Head of caudate nucleus (tissue), 42 donors: ENCODE results near the gene GRID1.

ENCODE experiments used
- DNase-seq, 42 donors: peaks; one replicate each; pipeline versions ENCODE4 v3.0.0 to v3.0.0-alpha.2; 2020 to 2021; ENCODE audit warnings: mixed read lengths in 7 of 42
- intact Hi-C: fragments of 100-400 bp; cut with DNase I; formaldehyde crosslinking; loops from one replicate; pipeline ENCODE4 v1.15.0; 2022

The GRID1 gene

GRCh38 chr10:85610381-85611092, 756.1 kb downstream of the GRID1 start:
- intact Hi-C loops = no loop called here
- DNase-seq = peak in 1 of 42 donors; percentile 38

- DNase-seq = peak in 22 of 42 donors; percentile 13 to 78 (median 37)
- intact Hi-C loops = no loop called here
These were observed 757.1 kb downstream of the GRID1 start for GRCh38 chr10:85609509-85609908.

- intact Hi-C loops = no loop called here
- DNase-seq = peak in 1 of 42 donors; percentile 35
These were observed 757.9 kb downstream of the GRID1 start for GRCh38 chr10:85608706-85609105.

GRCh38 chr10:85607043-85607695, 759.4 kb downstream of the GRID1 start:
- peak in 1 of 42 donors; percentile 33 for DNase-seq
- intact Hi-C loops = no loop called here

- intact Hi-C loops = no loop called here
- peak in 1 of 42 donors; percentile 32 for DNase-seq
These were observed 760.2 kb downstream of the GRID1 start for GRCh38 chr10:85606401-85606800.

- intact Hi-C loops = no loop called here
- DNase-seq = peak in 1 of 42 donors; percentile 31
These were observed 761.7 kb downstream of the GRID1 start for GRCh38 chr10:85604884-85605283.

GRCh38 chr10:85604136-85604725, 762.4 kb downstream of the GRID1 start:
- intact Hi-C loops = no loop called here
- peak in 1 of 42 donors; percentile 3 for DNase-seq

- peak in 1 of 42 donors; percentile 33 for DNase-seq
- intact Hi-C loops = no loop called here
These were observed 763.2 kb downstream of the GRID1 start for GRCh38 chr10:85603151-85603940.

GRCh38 chr10:85602713-85603112, 763.9 kb downstream of the GRID1 start:
- DNase-seq = no peak

GRCh38 chr10:85602306-85602705, 764.3 kb downstream of the GRID1 start:
- no peak for DNase-seq
- intact Hi-C loops = no loop called here

More at GRCh38 chr10:85602713-85603112, 763.9 kb downstream of the GRID1 start:
- intact Hi-C loops = no loop called here

- intact Hi-C loops = no loop called here
These were observed 765.1 kb downstream of the GRID1 start for GRCh38 chr10:85601526-85601925.

GRCh38 chr10:85600744-85601081, 765.9 kb downstream of the GRID1 start:
- intact Hi-C loops = no loop called here
- DNase-seq = no peak

More at GRCh38 chr10:85601526-85601925, 765.1 kb downstream of the GRID1 start:
- no peak for DNase-seq

- intact Hi-C loops = no loop called here
- DNase-seq = peak in 23 of 42 donors; percentile 17 to 74 (median 45)
These were observed 766.4 kb downstream of the GRID1 start for GRCh38 chr10:85600026-85600743.

- no peak for DNase-seq
- intact Hi-C loops = no loop called here
These were observed 767.5 kb downstream of the GRID1 start for GRCh38 chr10:85599081-85599480.

- no peak for DNase-seq
- intact Hi-C loops = no loop called here
These were observed 767.9 kb downstream of the GRID1 start for GRCh38 chr10:85598646-85599045.

GRCh38 chr10:85597006-85597405, 769.6 kb downstream of the GRID1 start:
- DNase-seq = no peak
- intact Hi-C loops = no loop called here

GRCh38 chr10:85596389-85596788, 770.2 kb downstream of the GRID1 start:
- DNase-seq = no peak
- intact Hi-C loops = no loop called here

GRCh38 chr10:85594239-85594638, 772.4 kb downstream of the GRID1 start:
- no peak for DNase-seq
- intact Hi-C loops = no loop called here

GRCh38 chr10:85593226-85593772, 773.3 kb downstream of the GRID1 start:
- intact Hi-C loops = no loop called here
- peak in 1 of 42 donors; percentile 24 for DNase-seq
